ENCODE results near the gene OSTN.
"Not testable (repeated sequence)": the region's sequence is repeated elsewhere in the genome, so short reads cannot be mapped to it uniquely, and the experiment has no call there.

OSTN gene

DNA sequence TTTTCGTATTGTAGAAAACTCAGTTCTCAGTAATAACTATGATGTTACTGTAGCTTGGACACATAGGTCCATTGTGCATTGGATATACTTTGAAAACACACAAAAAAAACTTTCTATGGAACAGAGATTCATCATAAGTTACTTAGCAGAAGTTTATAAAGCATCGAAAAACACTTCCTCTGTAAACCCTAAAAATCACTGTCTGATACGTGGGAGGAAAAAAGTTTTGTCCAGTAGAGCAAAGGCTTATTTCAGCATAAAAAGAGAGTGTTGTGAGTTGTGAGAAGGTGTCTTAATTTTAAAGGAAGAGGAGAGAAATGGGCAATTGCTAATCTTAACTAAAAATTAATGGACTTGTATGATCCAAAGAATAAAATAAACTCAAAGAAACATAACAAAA lies 64.8 kb downstream of the OSTN start:
- DNase-seq (ENCODE audit: low read depth in 3 of 3), result no peak

DNA sequence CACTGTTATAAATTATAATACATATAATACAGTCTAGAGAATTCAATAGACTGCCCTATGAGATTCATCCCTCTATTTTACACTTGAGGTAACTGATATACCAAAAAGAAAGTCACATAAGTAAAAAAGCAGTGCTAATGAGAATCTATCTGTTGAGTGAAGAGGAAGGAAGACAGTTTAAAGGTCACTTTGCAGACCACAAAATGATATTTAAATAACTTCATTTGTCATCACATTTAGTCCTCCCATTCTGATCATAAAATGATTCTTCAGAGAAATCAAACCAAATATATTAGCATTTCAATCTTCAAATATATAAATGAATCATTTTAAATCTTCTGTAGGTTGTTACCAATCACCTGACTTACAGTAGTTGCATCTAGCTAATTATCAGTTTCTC lies 69.7 kb downstream of the OSTN start:
- DNase-seq (ENCODE audit: low read depth in 3 of 3), result no peak

- no peak for DNase-seq (ENCODE audit: low read depth in 3 of 3)
These were observed 70.4 kb downstream of the OSTN start for GRCh38 chr3:191269289-191270085.

DNA sequence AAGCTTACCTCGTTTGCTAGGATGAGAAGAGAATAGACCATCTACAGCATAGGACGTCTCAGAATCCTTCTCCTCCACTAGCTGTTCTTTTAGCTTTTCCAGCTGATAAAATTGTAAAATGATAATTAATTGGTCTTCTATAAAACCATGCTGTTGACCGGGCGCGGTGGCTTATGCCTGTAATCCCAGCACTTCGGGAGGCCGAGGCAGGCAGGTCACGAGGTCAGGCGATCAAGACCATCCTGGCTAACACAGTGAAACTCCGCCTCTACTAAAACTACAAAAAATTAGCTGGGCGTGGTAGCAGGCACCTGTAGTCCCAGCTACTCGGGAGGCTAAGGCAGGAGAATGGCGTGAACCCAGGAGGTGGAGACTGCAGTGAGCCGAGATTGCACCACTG lies 76.2 kb downstream of the OSTN start:
- DNase-seq (ENCODE audit: low read depth in 3 of 3), result not testable (repeated sequence)

- no peak for DNase-seq (ENCODE audit: low read depth in 3 of 3)
These were observed 76.7 kb downstream of the OSTN start for GRCh38 chr3:191275751-191276150.

DNA sequence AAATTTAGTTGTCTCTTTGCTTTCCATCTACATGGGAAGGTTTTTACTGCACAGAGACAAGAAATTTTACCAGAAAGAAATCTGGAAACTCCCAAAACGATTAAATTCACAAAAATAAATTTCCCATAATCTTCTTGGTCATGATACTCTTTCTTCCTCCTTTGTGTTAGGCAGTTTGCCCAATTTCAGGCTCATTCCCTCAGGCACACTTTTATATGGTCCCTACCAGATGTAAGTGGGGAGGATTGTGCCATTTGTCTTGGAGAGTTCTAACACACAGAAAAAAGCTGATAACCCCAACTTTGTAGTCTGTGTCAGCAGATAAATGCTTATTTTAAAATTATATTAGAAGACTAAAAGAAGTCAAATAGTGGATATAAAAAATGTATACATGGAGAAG lies 81.1 kb downstream of the OSTN start:
- DNase-seq (ENCODE audit: low read depth in 3 of 3), result no peak

DNA sequence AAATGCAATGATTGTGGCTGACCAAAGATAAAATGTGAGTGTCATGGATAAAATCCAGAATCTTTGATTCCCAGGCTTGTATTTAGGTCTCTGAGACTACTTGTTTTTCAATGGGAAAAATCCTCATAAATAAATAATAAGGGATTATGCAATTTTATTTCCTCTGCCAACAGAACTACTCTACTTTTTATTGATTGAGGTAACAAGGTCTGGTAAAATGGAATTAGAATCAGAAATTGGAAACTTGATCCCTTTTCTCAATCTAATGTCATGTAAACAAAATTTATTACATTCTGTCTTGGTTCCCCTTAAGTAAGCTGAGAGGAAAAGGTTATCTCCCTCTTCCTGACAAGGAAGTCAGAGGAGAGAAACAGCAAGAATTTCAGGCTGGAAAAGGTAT lies 81.8 kb downstream of the OSTN start:
- DNase-seq (ENCODE audit: low read depth in 3 of 3), result no peak

DNA sequence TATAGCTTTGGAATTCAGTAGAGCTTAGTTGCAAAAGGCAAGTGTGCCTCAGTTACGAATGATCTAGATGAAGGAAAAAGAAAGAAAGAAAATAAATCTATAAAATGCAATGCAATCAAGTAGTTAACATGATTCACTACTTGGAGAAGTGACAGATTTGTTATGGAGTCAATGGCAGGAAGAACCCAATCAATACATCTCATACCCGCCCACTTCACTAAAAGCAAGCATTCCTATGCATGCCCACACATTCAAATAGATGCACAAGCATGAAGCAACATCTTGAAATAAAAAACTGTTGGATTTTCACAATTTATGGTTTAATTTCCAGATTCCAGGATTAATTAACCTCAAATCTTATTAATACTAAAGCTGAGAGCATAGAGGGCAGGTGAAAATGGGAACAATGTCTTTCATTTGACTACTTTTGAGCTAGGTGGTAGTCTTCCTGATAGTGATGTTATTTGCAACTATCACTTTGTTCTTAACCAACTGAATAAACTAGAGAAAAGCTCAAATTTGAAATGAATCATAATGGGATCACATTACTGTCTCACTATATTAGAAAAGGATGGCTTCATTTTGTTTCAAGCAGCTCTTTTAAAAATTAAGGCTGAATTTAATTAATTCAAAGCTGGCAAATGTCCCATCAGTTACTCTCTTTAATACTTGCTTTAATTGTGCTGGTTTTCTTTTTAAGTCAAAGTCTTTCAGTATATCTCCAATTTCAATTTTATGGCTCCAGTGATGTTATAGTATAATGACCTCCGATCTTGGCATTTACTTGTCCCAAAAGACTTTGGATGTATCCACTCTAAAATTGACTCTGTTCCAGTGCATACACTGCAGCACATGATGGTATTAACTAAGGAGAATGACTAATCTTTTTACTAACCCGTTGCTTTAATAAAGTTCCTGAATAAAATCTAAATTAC lies 83.5 kb downstream of the OSTN start:
- DNase-seq (ENCODE audit: low read depth in 3 of 3), result no peak

GRCh38 chr3:191283400-191283799 lies 84.4 kb downstream of the OSTN start:
- DNase-seq (ENCODE audit: low read depth in 3 of 3), result no peak

- no peak for DNase-seq (ENCODE audit: low read depth in 3 of 3)
These were observed 91.4 kb downstream of the OSTN start for GRCh38 chr3:191290311-191291025.

DNA sequence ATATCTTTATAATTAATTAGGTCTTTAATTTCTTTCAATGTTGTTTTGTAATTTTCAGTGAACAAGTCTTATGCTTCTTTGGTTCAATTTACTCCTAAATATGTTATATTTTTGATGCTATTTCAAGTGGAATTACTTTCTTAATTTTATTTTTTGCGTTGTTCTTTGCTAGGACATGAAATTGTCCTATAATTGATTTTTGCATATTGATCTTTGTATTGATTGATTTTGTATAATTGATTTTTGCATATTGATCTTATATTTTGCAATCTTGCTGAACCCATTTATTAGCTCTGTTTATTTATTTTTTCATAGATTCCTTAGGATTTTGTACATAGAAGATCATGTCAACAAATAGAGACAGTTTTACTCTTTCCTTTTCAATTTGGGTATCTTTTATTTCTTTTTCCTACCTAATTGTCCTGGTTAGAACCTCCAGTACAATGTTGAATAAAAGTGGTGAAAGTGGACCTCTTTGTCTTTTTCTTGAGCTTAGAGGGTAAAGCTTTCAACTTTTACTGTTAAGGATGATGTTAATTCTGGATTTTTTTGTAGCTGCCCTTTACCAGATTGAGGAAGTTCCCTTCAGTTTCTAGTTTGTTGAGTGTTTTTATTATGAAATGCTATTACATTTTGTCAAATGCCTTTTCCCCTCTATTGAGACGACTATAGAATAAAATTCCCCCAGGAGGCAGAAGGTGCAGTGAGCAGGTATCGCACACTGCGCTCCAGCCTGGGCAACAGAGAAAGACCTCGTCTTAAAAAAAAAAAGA lies 93.4 kb downstream of the OSTN start:
- no peak for DNase-seq (ENCODE audit: low read depth in 3 of 3)

GRCh38 chr3:191294291-191294690 lies 95.2 kb downstream of the OSTN start:
- no peak for DNase-seq (ENCODE audit: low read depth in 3 of 3)

DNA sequence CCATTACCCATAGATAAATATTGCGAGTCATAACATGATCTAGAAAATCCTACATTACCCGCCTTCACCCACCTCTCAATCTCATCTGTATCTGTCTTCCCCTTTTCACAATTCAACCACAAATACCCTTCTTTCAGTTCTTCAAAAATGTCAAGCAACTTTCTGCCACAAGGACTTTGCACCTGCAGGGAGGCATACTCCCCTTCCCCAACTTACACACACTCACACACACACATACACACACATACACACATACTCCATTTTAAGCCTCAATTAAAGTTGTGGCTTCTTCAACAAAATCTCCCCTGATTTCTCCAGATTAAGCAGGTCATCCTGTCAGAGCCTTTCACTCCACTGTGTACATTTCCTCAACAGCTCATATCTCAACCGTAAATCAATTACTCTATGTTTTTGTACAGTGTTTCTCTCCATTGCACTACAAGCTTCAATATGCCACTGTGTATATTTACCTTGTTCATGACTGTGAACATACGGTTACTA lies 97.0 kb downstream of the OSTN start:
- DNase-seq (ENCODE audit: low read depth in 3 of 3), result no peak

DNA sequence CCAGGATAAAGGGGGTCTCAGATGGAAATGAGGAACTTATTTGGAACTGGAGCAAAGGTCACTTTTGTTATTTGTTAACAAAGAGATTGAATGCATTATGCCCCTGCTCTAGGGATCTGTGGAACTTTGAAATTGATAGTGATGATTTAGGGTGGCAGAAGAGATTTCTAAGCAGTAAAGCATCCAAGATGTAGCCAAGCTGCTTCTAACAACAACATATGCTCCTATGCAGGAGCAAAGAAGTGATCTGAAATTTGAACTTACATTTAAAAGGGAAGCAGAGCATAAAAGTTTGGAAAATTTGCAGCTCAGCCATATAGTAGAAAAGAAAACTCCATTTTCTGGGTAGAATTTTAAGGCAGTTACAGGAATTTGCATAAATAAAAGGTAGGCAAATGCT lies 99.8 kb downstream of the OSTN start:
- no peak for DNase-seq (ENCODE audit: low read depth in 3 of 3)

DNA sequence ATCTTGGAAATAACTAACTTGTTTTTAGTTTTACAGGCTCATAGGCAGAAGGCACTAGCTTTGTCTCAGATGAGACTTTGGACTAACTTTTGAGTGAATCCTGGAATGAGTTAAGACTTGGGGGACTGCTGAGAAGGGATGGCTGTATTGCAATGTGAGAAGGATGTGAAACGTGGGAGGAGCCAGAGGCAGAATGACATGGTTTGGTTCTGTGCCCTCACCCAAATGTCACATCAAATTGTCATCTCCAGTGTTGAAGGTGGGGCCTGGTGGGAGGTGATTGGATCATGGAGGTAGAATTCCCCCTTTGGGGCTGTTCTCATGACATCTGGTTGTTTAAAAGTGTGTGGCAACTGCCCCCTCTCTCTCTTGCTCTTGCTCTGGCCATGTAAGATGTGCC lies 101.4 kb downstream of the OSTN start:
- DNase-seq (ENCODE audit: low read depth in 3 of 3), result no peak

DNA sequence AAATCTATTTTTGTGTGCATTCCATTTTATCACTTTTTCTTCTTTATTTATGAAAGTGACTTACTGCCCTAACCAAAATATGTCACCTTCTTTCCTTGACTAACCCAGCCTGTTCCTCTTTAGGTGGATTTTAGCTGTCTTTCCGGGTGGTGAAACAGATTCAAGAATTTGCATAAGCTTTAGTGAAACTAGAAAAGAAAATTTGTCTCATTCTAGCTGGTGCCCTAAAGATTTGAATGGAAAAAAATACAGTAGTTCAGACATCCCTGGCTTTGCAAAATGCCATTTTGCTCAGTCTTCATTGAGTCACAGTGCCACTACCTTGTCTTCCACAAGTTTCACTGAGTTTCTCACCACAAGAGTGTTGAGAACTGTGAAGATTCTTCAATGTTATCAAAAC lies 102.0 kb downstream of the OSTN start:
- DNase-seq (ENCODE audit: low read depth in 3 of 3), result no peak

DNA sequence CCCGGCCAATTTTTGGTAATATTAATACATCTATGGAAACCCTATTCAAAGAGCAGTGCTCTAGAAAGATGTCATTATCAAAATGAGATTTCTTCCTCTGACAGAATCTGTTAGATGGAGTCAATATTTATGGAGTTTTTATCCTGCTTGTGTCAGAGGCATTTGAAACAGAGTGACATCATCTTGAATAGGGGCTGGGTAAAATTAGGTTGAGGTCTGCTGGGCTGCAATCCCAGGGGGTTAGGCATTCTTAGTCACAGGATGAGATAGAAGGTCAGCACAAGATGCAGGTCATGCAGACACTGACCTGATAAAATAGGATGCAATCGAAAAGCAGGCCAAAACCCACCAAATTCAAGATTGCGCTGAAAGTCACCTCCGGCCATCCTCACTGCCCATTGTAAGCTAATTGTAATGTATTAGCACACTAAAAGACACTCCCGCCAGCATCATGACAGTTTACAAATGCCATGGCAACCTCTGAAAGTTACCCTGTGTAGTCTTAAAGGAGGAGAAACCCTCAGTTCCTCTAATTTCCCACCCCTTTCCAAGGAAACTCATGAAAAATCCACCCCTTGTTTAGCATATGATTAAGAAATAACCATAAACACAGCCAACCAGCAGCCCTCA lies 102.9 kb downstream of the OSTN start:
- DNase-seq (ENCODE audit: low read depth in 3 of 3), result no peak

- DNase-seq (ENCODE audit: low read depth in 3 of 3), result no peak
These were observed 103.4 kb downstream of the OSTN start for GRCh38 chr3:191302451-191302850.

DNA sequence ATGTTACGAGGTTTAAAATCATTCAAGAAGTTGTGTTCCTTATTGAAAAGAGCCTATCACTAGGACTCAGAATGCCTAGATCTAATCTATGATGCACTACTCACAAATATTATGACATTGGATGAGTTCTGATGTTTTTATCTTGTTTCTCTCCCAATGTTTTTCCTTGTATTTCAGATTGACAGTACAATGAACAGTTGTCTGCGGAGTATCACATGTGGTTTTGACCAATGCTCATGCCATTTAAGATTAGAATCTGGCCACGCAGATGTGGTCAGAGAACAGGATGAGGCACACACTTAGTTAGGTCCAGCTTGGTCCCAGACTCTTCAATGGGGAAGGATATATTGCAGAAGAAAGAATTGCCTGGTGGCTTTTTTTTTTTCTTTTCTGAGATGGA lies 104.6 kb downstream of the OSTN start:
- DNase-seq (ENCODE audit: low read depth in 3 of 3), result no peak

- DNase-seq (ENCODE audit: low read depth in 3 of 3), result no peak
These were observed 107.4 kb downstream of the OSTN start for GRCh38 chr3:191306428-191306827.

GRCh38 chr3:191307341-191307740 lies 108.3 kb downstream of the OSTN start:
- no peak for DNase-seq (ENCODE audit: low read depth in 3 of 3)

All from stimulated activated CD4-positive, alpha-beta T cell treated with anti-CD3 and anti-CD28 coated beads, TNF-alpha, amount 100 ng/mL, for 24 hours (primary cell).